Measurements from ENCODE around the gene CSRNP3.
"Not testable (repeated sequence)": the region's sequence is repeated elsewhere in the genome, so short reads cannot be mapped to it uniquely, and the experiment has no call there.

CSRNP3 gene

GRCh38 chr2:165584126-165584654 lies 114.7 kb downstream of the CSRNP3 start:
- H3K9ac ChIP-seq (ENCODE audit: insufficient read length, low read depth), result no peak overlapping the region
- H3K9me3 ChIP-seq (ENCODE audit: insufficient read depth, low read length), result no peaks in the 10 kb centered on the region
- H3K4me1 ChIP-seq (ENCODE audit: insufficient read depth, insufficient read length), result no peaks in the 10 kb centered on the region
- no peak for DNase-seq (ENCODE audit: low read depth, low spot score)
- no peaks in the 10 kb centered on the region for H3K27me3 ChIP-seq (ENCODE audit: insufficient read depth, insufficient read length)
- no peak for TF ChIP-seq SUZ12 (IDR thresholded peaks at IDR 0.05; ENCODE audit: extremely low read depth, insufficient read depth, insufficient read length)
- no peak for TF ChIP-seq YY1 (IDR thresholded peaks at IDR 0.05; ENCODE audit: insufficient read depth, insufficient read length)
- no peak for TF ChIP-seq ZNF274 (IDR thresholded peaks at IDR 0.05; ENCODE audit: low read depth, low read length)
- H3K4me3 ChIP-seq (ENCODE audit: insufficient read length, low read depth), result no peak overlapping the region
- no peaks in the 10 kb centered on the region for H3K36me3 ChIP-seq (ENCODE audit: insufficient read depth, insufficient read length, low read length)

GRCh38 chr2:165586019-165586418 lies 116.5 kb downstream of the CSRNP3 start:
- no peaks in the 10 kb centered on the region for H3K36me3 ChIP-seq (ENCODE audit: insufficient read depth, insufficient read length, low read length)
- H3K27me3 ChIP-seq (ENCODE audit: insufficient read depth, insufficient read length), result no peaks in the 10 kb centered on the region
- H3K4me3 ChIP-seq (ENCODE audit: insufficient read length, low read depth), result no peak overlapping the region
- no peak for DNase-seq (ENCODE audit: low read depth, low spot score)
- H3K9me3 ChIP-seq (ENCODE audit: insufficient read depth, low read length), result 0 out of 2 replicates have a peak, but pooled peaks cover 2% of the 10 kb centered on the region
- TF ChIP-seq ZNF274 (IDR thresholded peaks at IDR 0.05; ENCODE audit: low read depth, low read length) (no peak), SUZ12 (IDR thresholded peaks at IDR 0.05; ENCODE audit: extremely low read depth, insufficient read depth, insufficient read length) (no peak)
- H3K4me1 ChIP-seq (ENCODE audit: insufficient read depth, insufficient read length), result no peaks in the 10 kb centered on the region
- H3K9ac ChIP-seq (ENCODE audit: insufficient read length, low read depth), result no peak overlapping the region

- no peaks in the 10 kb centered on the region for H3K36me3 ChIP-seq (ENCODE audit: insufficient read depth, insufficient read length, low read length)
- H3K9me3 ChIP-seq (ENCODE audit: insufficient read depth, low read length), result peaks cover 16% of the 10 kb centered on the region; the same call in 1 of the 2 replicates
- no peaks in the 10 kb centered on the region for H3K27me3 ChIP-seq (ENCODE audit: insufficient read depth, insufficient read length)
- no peak for DNase-seq (ENCODE audit: low read depth, low spot score)
- H3K9ac ChIP-seq (ENCODE audit: insufficient read length, low read depth), result no peak overlapping the region
- no peaks in the 10 kb centered on the region for H3K4me1 ChIP-seq (ENCODE audit: insufficient read depth, insufficient read length)
- no peak for TF ChIP-seq YY1 (IDR thresholded peaks at IDR 0.05; ENCODE audit: insufficient read depth, insufficient read length)
- no peak for TF ChIP-seq ZNF274 (IDR thresholded peaks at IDR 0.05; ENCODE audit: low read depth, low read length)
- TF ChIP-seq SUZ12 (IDR thresholded peaks at IDR 0.05; ENCODE audit: extremely low read depth, insufficient read depth, insufficient read length), result no peak
- no peak overlapping the region for H3K4me3 ChIP-seq (ENCODE audit: insufficient read length, low read depth)
Observed at GRCh38 chr2:165587335-165587938, 117.9 kb downstream of the CSRNP3 start.

GRCh38 chr2:165590999-165591398 lies 121.5 kb downstream of the CSRNP3 start:
- H3K4me1 ChIP-seq (ENCODE audit: insufficient read depth, insufficient read length); H3K27me3 ChIP-seq (ENCODE audit: insufficient read depth, insufficient read length); H3K4me3 ChIP-seq (ENCODE audit: insufficient read length, low read depth); H3K36me3 ChIP-seq (ENCODE audit: insufficient read depth, insufficient read length, low read length); DNase-seq (ENCODE audit: low read depth, low spot score); H3K9ac ChIP-seq (ENCODE audit: insufficient read length, low read depth): not testable (repeated sequence)
- H3K9me3 ChIP-seq (ENCODE audit: insufficient read depth, low read length), result peaks cover 16% of the 10 kb centered on the region; the same call in 1 of the 2 replicates

GRCh38 chr2:165593081-165593480 lies 123.6 kb downstream of the CSRNP3 start:
- peaks cover 16% of the 10 kb centered on the region; the same call in 1 of the 2 replicates for H3K9me3 ChIP-seq (ENCODE audit: insufficient read depth, low read length)
- DNase-seq (ENCODE audit: low read depth, low spot score), result no peak
- no peak overlapping the region for H3K9ac ChIP-seq (ENCODE audit: insufficient read length, low read depth)
- no peaks in the 10 kb centered on the region for H3K4me1 ChIP-seq (ENCODE audit: insufficient read depth, insufficient read length)
- H3K27me3 ChIP-seq (ENCODE audit: insufficient read depth, insufficient read length), result no peaks in the 10 kb centered on the region
- no peak for TF ChIP-seq ZNF274 (IDR thresholded peaks at IDR 0.05; ENCODE audit: low read depth, low read length)
- no peak for TF ChIP-seq YY1 (IDR thresholded peaks at IDR 0.05; ENCODE audit: insufficient read depth, insufficient read length)
- no peak for TF ChIP-seq SUZ12 (IDR thresholded peaks at IDR 0.05; ENCODE audit: extremely low read depth, insufficient read depth, insufficient read length)
- no peak overlapping the region for H3K4me3 ChIP-seq (ENCODE audit: insufficient read length, low read depth)
- no peaks in the 10 kb centered on the region for H3K36me3 ChIP-seq (ENCODE audit: insufficient read depth, insufficient read length, low read length)

- H3K4me3 ChIP-seq (ENCODE audit: insufficient read length, low read depth), result no peak overlapping the region
Observed at GRCh38 chr2:165594231-165594934, 124.9 kb downstream of the CSRNP3 start.

GRCh38 chr2:165594935-165595255 lies 125.4 kb downstream of the CSRNP3 start:
- peaks cover 16% of the 10 kb centered on the region; the same call in 1 of the 2 replicates for H3K9me3 ChIP-seq (ENCODE audit: insufficient read depth, low read length)
- no peaks in the 10 kb centered on the region for H3K36me3 ChIP-seq (ENCODE audit: insufficient read depth, insufficient read length, low read length)
- no peak for DNase-seq (ENCODE audit: low read depth, low spot score)
- H3K4me3 ChIP-seq (ENCODE audit: insufficient read length, low read depth), result no peak overlapping the region
- no peaks in the 10 kb centered on the region for H3K27me3 ChIP-seq (ENCODE audit: insufficient read depth, insufficient read length)
- no peak for TF ChIP-seq SUZ12 (IDR thresholded peaks at IDR 0.05; ENCODE audit: extremely low read depth, insufficient read depth, insufficient read length)
- TF ChIP-seq ZNF274 (IDR thresholded peaks at IDR 0.05; ENCODE audit: low read depth, low read length), result no peak
- TF ChIP-seq YY1 (IDR thresholded peaks at IDR 0.05; ENCODE audit: insufficient read depth, insufficient read length), result no peak
- H3K9ac ChIP-seq (ENCODE audit: insufficient read length, low read depth), result no peak overlapping the region
- H3K4me1 ChIP-seq (ENCODE audit: insufficient read depth, insufficient read length), result no peaks in the 10 kb centered on the region

More at GRCh38 chr2:165594231-165594934, 124.9 kb downstream of the CSRNP3 start:
- no peak overlapping the region for H3K9ac ChIP-seq (ENCODE audit: insufficient read length, low read depth)
- H3K9me3 ChIP-seq (ENCODE audit: insufficient read depth, low read length), result peaks cover 16% of the 10 kb centered on the region; the same call in 1 of the 2 replicates
- H3K36me3 ChIP-seq (ENCODE audit: insufficient read depth, insufficient read length, low read length), result no peaks in the 10 kb centered on the region
- TF ChIP-seq ZNF274 (IDR thresholded peaks at IDR 0.05; ENCODE audit: low read depth, low read length) (no peak), SUZ12 (IDR thresholded peaks at IDR 0.05; ENCODE audit: extremely low read depth, insufficient read depth, insufficient read length) (no peak), YY1 (IDR thresholded peaks at IDR 0.05; ENCODE audit: insufficient read depth, insufficient read length) (no peak)
- no peak for DNase-seq (ENCODE audit: low read depth, low spot score)
- H3K27me3 ChIP-seq (ENCODE audit: insufficient read depth, insufficient read length), result no peaks in the 10 kb centered on the region
- H3K4me1 ChIP-seq (ENCODE audit: insufficient read depth, insufficient read length), result no peaks in the 10 kb centered on the region

Measured in NT2/D1 (cell line).